K562 (cell line): ENCODE results near the gene SHISA9.

Experiments
- MAX ChIP-seq: sonication (generic); formaldehyde crosslinking; IDR thresholded peaks from 2 replicates; pipeline ENCODE4 v1.9.0; 2022; ENCODE audit warnings: mild to moderate bottlenecking, missing genetic modification reagents
- MXI1 ChIP-seq: IDR thresholded peaks from 2 replicates; pipeline ENCODE4 v1.6.1; 2011; ENCODE audit warnings: low read depth, mild to moderate bottlenecking, improper control_type of control experiment, low read length
- TFE3 ChIP-seq: fragments of 450-650 bp; formaldehyde crosslinking; IDR thresholded peaks from 2 replicates; pipeline ENCODE4 v1.4.0; 2020; ENCODE audit warnings: mild to moderate bottlenecking, mixed read lengths
- ZNF239 ChIP-seq: fragments of 250-450 bp; sonication (Bioruptor Pico); IDR thresholded peaks from 2 replicates; pipeline ENCODE4 v1.4.0; 2020; ENCODE audit warnings: mild to moderate bottlenecking
- ZNF253 ChIP-seq: fragments of 250-450 bp; sonication (Bioruptor Pico); conservative IDR thresholded peaks from 2 replicates; pipeline ENCODE4 v1.6.1; 2021; ENCODE audit warnings: mild to moderate bottlenecking

- no peak for TF ChIP-seq ZNF239
- no peak for TF ChIP-seq ZNF253 (CRISPR knock-in tag)
- TF ChIP-seq MXI1 = no peak
- TF ChIP-seq TFE3 (CRISPR knock-in tag) = no peak
- no peak for TF ChIP-seq MAX (CRISPR knock-in tag)
Observed at GRCh38 chr16:12961626-12962025, 60.2 kb downstream of the SHISA9 start.
